T-helper 2 cell treated with Interferon-gamma antibody and Interleukin-4, amounts not matched to agents 100 ng/mL and 5 ng/mL, for 36 hours (primary cell): Measurements from ENCODE around the gene MYH14. TPM values are rescaled to one million over a fixed set of nuclear protein-coding genes. Genes with fewer than 3 reads are reported as not detected.

Source experiments
- intact Hi-C: fragments of 100-400 bp; cut with micrococcal nuclease; formaldehyde crosslinking; loops from one replicate; pipeline ENCODE4 v1.15.1; 2023
- total RNA-seq: library from RNA; stranded (reverse); gene quantifications from 2 replicates; pipeline ENCODE4 v1.2.3, GENCODE V29; 2022

The MYH14 gene
- total RNA-seq, result not detected in 2 replicates

- intact Hi-C loops, result no loop called here
These were observed at the start of gene MYH14 for GRCh38 chr19:50203281-50204080. TSS of gene MYH14 (plus strand) at chr19:50203622. CDS start at chr19:50210366, 6,744 bp downstream.

DNA sequence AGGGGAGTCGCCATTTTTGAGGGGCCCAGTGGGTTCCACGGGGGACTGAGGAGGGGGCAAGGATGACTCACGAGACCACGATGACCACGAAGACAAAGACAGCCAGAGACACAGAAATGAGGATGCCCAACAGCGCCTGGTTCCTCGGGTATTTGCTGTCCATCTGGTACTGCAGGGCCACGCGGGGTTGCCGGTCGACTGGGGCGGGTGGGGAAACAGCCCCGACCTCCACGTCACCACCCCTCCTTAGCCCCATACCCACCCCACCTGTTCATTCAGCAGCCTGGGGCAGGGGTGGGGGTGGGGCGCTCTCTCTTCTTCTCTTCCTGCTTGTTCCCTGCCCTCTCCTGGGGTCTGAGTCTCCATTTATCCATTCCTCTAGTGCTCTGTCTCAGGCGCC is 48.9 kb upstream of the MYH14 start:
- intact Hi-C loops, result no loop called here

DNA sequence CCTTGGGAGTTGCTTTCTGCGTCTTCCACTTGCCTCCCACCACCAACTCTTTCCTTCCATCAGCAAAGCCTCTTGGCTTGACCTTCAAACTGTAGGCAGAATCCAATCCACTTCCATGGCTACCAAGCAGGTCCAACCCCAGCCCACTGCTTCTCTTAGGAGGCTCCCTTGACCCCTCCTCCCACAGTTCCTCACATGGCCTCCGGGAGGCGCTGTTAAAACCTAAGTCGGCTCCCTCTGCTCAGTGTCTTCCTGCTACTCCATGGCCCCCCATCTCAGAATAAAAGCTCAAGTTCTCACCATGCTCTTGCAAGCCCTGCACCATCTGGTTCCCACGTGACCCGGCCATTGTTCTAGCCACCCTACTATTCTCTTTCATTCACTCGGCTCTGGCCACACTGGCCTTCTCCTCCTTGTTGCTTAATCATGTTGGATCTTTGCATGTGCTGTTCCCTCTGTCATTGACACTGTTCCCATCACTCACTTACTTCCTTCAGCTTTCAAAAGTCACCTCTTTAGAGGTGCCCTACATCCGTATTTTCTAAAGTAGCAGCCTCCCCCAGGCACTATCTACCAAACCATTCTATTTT is 47.8 kb upstream of the MYH14 start:
- intact Hi-C loops, result no loop called here

DNA sequence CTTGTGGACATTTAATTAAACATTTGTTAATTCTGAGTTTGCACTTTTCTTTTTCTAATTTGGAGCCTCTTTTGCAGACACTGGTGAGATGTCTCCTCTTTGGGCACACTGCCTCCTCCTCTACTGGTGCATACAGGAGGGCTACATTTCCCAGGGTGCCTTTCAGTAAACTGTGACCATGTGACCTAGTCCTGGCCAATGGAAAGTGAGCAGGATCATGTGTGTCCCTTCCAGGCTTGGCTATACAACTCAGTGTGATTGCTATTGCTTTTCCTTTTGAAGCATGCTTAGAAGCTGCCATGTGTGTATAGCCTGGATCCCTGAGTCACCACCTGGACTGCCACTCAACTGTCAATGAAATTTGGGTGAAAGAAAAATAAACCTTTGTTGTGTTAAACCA is 44.8 kb upstream of the MYH14 start:
- intact Hi-C loops, result no loop called here

DNA sequence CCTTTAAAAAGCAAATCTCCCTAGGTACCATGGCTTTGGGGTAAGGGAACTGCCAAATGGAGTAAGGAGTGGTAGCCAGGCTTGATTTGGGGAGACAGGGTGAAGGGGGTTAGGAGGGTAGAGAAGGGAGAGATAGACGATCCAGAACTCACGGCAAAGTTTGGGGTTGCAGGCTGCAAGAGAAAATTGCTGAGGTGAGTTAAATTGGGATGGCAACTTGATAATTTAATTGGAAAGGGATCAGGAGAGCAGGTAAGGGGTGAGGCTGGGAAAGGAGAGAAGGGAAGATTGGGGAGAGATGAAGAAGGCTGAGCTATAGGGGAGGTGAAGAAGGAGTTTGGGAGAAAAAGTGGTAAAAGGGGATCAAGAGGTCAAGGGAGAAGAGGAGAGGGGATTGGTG is 44.3 kb upstream of the MYH14 start:
- intact Hi-C loops, result no loop called here

- intact Hi-C loops, result no loop called here
These were observed 40.4 kb upstream of the MYH14 start, which contains the start of gene IZUMO2 for GRCh38 chr19:50162988-50163387. TSS of gene IZUMO2 (minus strand) at chr19:50163281. CDS start at chr19:50163194, 87 bp downstream.

DNA sequence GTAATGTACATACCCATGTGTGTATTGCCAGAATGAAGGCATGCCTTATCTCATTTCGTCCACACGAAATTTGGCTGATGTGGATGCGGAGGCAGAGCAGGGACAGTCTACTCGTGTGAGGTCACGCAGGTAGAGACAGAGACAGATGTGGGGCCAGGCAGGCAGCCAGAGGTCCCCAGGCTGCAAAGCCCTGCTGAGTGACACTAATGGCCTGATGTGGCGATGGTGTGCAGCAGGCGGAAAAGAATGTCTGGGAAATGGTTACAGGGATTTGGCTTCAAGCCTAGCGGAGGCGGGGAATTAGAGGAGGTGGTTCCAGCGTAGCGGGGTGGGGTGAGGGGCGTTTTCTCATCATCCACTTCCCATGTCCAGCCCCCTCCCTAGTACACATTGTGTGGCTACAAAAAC is 36.1 kb upstream of the MYH14 start:
- intact Hi-C loops, result no loop called here

GRCh38 chr19:50171752-50172151 is 31.7 kb upstream of the MYH14 start:
- intact Hi-C loops, result no loop called here

GRCh38 chr19:50172726-50173125 is 30.7 kb upstream of the MYH14 start:
- intact Hi-C loops, result no loop called here

GRCh38 chr19:50173127-50173526 is 30.3 kb upstream of the MYH14 start:
- intact Hi-C loops, result no loop called here

GRCh38 chr19:50174100-50174793 is 29.2 kb upstream of the MYH14 start:
- intact Hi-C loops, result no loop called here

- intact Hi-C loops, result no loop called here
These were observed 27.5 kb upstream of the MYH14 start for GRCh38 chr19:50175924-50176323.

DNA sequence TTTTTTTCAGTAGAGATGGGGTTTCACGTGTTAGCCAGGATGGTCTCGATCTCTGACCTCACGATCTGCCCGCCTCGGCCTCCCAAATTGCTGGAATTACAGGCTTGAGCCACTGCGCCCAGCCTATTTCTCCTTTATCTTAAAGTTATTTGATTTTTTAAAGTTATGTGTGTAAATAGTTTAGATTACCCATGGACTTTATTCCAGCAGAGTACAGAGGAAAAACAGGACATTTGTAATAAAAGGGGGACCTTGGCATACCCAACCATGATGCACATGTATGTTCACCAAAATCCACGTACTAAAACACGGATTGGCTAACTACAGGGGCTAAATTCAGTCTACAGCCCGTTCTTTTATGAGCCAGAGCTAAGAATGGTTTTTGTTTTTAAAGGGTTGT is 26.6 kb upstream of the MYH14 start:
- intact Hi-C loops, result no loop called here

- intact Hi-C loops, result no loop called here
These were observed 25.1 kb upstream of the MYH14 start for GRCh38 chr19:50178320-50178719.

DNA sequence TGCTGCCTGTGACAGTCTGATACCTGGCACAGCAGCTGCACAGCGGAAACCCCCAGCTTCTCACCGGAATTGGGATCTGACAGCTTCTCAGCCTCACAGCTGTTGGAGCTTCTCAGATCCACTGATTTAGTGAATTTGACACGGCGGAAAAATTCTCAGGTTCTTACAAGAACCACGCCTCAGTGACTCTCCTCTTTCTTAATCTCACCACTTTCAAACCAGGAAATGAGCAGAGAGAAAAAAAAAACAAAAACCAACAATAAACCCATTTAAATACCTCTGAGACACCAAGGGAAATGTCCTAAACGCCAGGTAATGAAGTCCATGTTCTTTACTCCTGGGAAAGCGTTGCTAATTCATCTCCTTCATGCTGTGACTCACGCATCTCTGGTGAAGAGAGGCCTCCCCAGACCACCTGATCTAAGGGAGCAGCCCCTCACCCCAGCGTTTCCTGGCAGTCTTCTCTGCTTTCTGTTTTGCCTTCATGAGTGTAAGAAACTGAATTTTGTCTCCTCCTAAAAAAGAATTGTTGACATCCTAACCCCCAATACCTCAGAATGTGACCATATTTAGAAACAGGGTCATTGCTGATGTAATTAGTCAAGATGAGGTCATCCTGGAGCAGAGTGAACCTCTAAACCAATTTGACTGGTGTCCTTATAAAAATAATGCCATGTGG is 24.4 kb upstream of the MYH14 start:
- intact Hi-C loops, result no loop called here

DNA sequence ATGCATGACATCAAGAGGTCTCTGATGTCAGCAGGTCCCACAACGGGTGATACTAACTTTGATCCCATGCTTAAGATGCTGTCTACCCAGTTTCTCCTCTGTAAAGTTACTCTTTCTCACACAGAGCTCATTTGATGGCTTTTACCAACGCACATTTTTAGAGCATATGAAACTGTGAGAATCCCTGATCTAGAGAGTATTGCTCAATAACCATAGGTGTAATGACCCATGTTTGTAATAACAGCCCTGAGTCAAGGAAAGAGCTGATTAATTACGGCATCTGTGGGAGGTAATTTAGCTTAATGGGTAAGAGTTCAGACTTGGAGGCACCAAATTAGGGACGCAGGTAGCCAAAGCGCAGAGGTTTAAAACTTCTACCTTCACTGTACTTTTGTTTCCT is 22.3 kb upstream of the MYH14 start:
- intact Hi-C loops, result no loop called here

GRCh38 chr19:50184196-50184595 is 19.2 kb upstream of the MYH14 start:
- intact Hi-C loops, result no loop called here

DNA sequence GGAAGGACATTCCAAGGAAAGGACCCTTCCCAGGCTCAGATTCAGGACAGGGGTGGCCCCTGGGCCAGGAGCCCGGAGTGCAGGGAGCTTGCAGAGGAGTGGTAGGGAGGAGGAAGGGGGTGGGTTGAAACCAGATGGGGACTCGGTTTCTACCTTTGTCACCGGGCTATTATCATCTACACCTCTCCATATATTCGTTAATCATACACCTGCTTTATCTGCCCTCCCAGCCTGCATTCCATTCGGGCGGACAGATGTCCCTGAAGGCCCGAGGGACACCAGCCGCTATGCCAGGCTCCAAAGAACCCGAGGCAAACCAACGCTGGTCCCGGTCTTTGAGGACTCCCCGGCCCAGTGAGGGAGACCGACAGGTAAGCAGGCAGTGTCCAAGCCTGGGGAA is 15.5 kb upstream of the MYH14 start:
- intact Hi-C loops, result no loop called here

- intact Hi-C loops, result no loop called here
These were observed 14.1 kb upstream of the MYH14 start for GRCh38 chr19:50189331-50189730.

GRCh38 chr19:50190439-50190891 is 13.0 kb upstream of the MYH14 start:
- intact Hi-C loops, result no loop called here

GRCh38 chr19:50191216-50191615 is 12.2 kb upstream of the MYH14 start:
- intact Hi-C loops, result no loop called here
